Activated T-helper 9 cell treated with anti-CD3 and anti-CD28 coated beads, Interleukin-2, amount 50 U/mL, for 16 hours (primary cell): ENCODE measurements around the gene SH3BP2.

Experiments
- DNase-seq: peaks from one replicate; pipeline ENCODE4 v3.0.0-alpha.2; 2020; ENCODE audit warnings: low read depth

Gene SH3BP2

DNA sequence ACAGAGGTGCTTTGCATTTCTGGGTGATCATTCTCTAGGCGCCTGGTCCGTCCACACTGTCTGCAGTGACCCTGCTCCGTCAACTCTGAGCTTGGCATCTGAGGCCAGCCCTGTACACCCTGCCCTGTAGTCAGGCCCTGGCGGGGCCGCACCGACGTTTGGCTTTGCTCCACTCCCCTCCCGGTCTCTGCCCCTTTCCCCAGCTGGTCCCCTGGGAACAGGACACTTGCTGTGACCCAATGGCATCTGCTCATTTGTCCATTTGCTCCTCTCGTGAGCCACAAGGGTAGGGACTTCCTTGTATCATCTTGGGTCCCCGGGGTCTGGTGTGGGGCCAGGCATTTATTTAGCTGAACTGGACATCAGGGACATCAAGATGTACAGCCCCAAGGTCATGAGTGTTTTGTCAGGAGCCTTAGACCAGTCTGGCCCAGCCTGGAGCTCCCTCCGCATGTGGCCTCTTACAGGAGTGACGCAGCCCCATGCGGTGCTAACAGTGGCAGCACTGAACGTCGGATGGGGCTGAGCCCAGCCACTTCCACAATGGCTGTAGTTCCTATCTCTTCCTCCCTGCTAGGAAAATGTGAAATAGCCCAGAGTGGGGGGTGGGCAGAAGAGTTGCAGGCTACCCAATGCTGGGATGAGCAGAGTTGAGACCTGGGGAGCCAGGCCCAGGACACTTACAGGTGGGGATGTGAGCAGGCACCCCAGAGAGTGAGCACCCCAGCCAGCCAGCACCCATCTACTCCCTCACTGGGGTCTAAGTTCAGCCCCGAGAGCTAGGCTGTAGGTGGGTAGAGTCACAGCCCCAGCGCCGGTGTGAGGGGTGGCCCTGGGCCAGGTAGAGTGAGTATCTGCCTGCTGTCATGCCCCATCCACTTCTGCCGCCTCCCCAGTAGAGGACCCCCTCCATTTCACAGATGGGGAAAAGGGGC, 2.0 kb upstream of the SH3BP2 start:
- DNase-seq: no peak

DNA sequence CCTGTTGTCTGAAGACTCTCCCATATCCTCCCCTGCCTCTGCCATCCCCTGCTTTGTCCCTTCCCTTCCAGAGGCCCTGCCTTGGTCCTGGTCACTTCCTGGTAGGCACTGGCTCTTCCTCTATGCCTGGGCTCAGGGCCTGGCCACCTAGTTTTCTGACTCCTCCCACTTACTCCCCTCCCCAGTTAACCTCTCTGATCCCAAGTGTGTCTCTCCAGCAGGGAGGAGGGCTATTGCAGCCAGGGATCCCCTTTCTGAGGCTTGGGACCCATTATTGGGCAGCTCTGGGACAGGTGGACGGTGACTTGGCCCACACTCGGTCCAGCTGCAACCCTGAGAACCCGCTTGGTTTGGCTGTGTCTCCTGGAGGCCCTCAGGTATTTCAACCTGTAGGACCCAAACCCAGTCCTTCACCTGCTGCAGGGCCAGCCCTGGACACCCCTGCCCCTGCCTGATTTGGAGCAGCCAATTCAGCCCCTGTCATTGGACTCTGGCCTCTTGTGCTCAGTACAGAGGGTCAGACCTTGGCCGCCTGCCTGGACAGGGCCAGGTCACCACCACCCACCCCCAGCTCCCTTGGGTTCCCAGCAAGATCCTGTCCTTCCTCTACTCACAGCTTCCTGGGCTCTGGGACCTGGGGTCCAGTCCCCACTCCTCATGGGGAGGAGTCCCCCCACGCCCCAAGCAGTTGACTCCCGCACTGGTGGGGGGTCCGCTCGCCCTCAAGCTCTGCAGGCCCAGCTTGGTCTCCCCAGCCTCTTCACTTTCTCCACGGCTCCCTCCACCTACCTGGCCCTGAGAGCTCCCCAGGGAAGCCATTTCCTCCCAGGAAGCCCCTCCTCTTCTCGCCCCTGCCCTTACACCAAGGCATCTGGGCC, 1.1 kb upstream of the SH3BP2 start:
- no peak for DNase-seq

DNA sequence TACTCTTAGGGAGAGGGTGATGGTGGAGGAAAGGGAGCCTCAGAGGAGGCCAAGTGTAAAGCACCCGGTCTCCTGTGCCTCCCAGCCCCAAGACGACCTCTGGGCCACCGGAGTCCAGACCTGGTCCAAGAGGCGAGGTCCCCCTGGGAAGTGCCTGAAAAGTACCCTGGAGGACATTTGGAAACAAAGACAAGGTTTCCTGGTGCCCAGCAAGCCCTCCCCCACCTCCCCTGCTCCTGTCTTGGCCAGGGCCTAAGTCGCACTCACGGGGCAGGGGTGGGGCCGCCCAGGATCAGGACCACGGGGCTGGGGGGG, 532 bp upstream of the SH3BP2 start:
- no peak for DNase-seq

DNA sequence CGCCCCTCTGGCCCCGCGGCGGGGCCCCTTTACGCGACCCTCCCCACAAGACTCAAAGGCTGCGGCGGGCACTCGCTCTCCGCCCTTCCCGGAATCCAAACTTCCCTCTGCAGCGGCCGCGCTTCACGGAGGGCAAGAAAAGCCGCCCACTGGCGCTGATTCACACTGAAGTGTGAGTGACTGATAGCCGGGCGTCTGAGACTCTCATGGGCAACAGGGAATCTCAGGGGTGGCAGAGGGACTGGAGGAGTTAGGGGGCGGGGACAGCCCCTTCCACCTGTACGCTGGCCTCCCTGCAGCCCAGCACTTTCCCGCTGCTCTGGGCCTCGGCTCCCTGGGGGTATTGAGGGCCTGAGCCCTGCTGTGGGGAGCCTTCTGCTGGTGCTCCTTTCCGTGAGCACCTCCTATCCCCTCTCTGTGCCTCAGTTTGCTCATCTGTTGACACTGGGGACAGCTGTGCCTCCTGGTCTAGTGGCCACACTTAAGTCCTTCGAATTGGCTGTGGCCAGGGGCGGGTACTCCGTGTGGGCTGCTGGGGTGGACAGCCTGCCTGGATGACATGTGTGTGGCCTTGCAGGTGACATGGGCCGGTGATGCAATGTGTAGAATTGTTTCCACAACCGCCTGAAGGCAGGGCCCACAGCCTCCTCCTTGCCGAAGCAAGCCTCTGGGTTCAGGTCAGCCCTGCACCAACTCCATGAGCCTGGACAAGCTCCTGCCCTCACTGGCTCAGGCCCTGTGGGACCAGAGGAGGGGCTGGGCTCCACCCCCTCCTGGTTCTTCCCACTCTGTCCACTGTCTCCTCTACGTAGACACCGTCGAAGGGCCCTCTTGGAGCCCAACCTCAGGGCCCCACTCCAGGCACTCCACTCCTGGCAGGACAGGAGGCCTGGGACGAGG, 951 bp downstream of the SH3BP2 start:
- peak; percentile 49 for DNase-seq

DNA sequence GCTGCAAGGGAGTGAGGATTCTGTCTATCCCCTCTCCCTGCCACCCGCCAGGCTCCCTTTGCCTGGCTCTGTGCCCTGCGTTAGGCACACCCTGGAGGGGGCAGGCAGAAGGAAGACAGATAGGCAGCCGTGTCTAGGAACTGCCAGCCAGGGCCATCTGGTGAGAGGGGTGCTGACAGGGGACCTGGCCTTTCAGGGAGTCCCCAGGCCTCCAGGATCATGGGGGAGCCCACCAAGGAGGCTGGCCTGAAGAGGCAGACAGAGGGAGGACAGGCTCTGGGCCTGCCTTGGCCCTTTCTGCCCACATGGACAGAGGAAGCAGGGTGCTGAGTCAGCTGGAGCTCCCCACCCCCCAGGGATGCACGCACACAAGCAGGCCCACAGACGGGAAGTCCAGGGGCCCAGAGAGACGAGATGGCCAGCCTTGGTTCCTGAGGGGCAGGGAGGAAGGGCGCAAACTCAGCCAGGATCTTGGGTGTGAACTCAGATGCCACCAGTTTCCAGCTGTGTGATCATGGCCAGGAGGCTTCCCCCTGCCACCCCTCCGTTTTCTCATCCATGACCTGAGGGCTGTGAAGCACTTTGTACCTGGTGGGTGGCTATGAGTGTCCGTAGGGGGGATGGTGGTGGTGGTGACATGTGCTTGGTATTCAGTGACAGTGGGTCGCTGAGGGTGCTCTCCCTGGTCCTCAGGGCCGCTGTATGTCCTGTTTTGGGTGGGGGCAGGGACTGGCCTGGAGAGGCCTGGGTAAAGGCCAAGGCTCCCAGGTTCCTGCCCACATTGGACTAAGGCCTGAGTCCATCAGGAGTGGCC, 1.8 kb downstream of the SH3BP2 start:
- no peak for DNase-seq

DNA sequence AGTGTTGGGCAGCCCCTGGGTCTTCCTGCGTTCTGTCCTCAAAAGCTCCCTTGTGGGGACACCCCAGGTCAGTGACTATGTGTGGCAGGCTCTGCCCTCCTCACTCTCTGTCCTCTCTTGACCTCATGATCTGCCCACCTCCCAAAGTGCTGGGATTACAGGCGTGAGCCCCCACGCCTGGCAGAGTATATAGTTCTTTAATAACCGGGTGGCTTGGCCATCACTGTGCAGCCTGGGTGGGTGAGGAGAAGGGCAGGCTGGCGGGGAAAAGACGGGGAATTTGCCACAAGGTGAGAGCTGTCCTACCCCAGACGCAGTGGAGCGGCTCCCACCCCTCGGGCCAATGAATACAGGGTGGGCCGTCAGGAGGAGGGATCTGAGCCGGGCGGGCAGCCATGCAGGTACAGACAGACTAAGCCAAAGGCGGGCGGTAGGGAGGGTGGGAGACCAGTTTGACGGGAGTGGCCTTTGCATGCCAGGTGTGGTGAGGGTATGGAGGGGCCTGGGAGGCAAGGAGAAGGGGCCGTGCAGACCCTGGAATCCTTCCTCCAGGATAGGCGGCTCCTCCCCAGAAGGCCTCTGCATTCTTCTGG, 2.5 kb downstream of the SH3BP2 start:
- no peak for DNase-seq

DNA sequence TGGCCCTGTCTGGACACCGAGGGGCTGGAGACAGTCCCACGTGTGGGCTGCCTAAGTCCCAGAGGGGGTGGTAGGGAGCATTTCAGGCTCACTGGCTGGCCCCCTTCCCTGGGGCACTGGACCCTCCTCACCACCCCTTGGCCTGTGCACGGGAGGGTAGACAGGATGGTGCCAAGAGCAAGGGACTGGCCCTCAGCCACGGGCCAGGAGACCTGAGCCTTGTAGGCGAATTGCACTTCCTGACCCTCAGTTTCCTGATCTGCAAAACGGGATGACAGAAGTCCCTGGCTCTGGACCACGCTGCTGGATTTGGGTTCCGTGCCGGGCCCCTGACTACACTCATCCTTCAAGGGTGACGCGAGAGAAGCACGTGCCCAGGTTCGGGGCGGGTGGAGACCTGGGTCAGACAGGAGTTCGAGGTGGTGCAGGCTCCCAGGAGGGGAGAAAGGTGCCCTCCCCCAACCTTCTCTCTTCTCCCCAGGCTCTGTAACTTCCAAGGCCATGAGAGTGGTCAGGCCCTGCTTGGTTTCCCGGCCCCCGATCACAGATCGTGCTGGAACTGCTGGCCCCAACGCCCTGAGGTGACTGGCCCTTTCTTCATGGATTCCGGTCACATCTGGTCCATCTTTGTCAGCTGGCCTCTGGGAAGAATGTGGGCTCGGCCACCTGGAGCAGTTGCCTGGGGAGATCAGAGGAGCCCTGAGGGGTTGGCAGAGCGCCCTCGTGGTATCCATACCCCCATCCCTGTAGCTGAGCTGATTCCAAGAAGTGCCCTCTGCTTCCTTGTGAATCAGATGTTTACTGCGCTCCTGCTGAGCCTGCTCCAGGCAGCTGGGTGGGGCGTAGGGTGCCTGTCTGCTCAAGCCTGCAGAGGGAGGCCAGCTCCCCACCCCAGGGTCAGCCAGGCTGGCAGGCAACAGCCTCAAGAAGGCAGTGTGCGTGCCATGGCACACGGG, 3.3 kb downstream of the SH3BP2 start:
- no peak for DNase-seq

DNA sequence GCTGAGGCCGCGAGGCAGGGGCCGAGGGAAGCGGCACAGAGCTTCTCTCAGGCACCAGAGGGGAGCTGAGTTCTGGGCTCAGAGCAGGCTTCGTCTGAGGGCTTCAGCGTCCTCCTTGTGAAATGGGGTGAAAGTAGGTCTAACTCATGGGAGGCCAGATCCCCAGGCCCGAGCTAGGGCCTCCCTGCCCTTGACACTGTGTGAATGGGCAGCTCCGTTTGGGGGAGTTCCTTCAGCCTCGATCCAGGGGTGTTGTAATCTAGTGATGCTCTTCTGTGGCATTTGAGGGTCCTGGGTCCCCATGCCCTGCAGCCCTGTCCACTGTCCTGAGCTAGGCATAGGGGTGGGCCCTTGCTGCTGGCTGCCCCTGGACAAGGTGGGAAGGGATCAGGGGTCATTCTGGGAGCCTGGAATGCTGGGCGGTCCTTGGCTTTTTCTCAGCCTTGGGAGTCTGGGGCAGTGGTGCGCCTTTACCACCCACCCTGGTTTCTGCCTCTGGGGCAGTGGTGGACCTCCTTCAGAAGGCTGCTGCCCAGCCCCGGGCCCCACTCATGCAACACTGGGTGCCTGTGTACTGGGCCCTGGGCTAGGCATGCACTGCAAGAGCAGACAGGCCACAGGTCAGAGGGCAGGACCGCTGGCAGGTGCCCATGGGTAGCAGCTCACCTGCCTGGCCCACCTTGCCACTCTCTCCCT, 4.1 kb downstream of the SH3BP2 start:
- DNase-seq: no peak

DNA sequence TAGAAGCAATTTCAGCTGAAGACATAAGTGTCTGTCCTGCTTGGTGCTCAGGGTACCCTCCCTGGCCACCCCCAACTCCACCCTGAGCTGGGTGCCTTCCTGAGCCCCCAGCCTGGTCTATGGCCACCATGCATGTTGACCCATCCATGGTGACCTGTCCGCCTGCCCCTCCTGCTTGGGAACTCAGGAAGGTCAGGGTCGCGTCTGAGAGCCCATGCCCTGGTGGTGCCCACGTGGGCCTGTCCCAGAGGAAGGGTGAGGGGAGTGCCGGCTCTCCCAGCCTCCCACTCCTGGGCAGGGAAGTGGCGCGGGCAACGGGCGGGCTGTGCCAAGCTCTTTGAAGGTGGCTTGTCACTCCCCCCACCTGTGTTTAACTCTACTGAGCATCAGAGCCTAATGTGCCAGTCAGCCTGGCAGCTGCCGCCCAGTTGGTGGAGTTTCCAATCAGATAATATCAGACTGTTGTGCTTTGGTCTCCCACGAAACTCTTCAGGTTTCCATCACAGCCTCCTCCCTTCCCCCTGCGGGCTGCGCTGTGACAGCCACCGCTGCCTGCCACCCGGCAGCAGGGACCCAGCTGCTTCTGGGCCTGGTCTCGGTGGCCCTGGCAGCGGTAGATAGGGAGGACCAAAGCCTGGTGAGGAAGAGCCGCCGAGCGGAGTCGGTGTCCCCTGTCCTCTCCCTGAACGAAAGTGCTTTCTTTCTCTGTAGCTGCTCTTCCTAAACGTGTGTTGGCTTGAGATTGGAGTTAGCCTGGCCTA, 4.8 kb downstream of the SH3BP2 start:
- DNase-seq: peak; percentile 29

DNA sequence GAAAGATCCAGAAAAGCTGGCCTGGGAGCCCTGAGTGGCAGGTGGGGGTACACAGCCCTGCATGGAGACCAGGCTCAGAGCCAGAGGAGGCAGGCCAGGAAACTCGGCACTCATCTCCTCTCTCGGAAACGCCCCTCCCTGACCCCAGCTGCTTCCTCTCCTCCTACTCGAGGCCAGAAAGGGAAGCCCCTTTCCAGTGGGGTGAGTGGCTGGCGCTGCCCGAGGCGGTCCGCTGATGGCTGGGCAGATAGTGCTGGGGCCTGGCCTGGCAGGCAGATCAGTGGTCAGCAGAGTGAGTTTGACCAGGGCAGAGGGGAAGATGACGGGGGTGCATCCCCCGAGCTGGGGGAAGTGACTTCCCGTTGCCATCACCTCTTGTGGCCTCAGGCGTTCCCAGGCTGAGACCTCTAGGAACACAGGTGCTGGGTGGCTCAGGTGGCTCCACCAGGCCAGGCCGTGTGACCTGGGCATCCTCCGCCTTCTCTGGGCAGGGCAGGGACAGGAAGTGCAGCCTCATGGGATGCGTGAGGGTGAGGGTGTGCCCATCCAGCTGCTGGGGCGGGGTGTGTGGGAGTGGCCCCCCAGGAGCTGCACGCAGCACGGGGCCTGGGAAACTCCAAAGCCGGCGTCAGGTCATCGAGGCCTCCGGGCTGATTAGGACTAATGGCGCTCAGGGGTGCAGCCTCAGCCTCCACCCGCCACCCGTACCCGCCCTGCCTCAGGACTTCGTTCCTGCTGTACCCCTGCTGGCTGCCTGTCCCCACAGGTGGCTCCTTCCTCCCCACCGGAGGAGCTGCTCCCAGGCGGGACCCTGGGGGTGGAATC, 5.7 kb downstream of the SH3BP2 start:
- DNase-seq: no peak

DNA sequence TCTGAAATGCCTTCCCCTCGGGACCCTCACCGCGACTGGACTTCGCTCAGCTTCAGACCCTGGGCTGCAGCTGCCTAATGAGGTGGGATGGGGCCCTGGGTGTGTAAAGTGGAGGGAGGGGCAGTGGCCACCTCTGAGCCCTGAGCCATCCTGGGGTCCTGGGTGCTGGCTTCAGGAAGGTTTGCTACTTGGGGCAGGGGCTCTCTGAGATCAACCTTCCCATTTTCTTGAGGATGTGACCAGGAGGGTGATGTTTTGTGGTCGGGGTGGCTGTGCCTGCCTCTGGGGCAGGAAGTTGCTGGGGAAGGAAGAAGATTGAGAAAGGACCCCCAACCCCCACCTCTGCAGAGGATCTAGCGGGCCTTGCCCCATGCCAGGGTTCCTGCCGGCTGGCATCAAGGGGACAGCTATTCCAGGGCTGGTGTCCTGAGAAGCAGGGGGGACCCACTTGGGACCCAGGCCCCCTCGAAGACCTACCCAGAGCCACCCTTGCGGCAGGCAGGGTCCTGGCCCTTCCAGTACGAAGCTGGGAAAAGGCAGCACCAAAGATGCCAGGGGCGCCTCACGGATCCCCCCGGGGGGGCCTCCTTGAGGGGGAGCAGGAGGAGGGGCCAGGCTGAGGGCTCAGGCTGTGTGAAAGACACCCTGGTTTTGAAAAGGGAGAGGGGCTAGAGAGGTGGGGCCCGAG, 6.5 kb downstream of the SH3BP2 start:
- DNase-seq: no peak

DNA sequence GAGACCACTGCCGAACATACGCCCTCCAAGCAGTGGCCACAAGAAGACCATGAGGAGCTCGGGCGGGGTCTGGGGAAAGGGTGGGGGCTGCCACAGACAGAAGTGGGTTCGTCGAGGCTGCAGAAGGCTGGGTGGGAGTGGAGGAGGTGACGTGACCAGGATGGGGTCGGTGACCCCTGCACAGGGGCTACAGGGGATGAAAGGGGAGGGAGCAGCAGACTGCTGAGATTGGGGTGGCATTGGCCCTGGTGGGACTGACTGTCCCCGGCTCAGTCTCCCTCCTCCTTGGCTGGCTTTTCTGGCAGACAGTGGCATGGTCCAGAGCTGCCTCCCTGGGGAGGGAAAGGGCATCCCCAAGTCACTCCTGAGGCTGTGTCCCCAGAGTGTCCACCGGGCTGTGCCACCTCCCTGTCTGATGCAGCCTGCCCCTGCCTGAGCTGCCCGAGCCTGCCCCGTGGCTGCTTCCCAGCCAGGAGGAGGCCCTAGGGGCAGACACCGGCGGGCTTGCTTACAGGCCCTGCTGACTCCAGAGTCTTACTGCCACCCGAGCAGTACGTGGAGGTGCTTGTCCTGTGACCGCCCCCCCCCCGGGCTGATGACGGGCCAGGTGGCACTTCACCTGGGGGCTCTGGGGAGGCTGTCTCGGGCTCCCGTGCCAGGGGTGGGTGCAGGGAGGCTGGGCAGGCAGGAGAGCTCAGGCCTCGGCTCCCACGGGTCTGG, 7.2 kb downstream of the SH3BP2 start:
- no peak for DNase-seq

DNA sequence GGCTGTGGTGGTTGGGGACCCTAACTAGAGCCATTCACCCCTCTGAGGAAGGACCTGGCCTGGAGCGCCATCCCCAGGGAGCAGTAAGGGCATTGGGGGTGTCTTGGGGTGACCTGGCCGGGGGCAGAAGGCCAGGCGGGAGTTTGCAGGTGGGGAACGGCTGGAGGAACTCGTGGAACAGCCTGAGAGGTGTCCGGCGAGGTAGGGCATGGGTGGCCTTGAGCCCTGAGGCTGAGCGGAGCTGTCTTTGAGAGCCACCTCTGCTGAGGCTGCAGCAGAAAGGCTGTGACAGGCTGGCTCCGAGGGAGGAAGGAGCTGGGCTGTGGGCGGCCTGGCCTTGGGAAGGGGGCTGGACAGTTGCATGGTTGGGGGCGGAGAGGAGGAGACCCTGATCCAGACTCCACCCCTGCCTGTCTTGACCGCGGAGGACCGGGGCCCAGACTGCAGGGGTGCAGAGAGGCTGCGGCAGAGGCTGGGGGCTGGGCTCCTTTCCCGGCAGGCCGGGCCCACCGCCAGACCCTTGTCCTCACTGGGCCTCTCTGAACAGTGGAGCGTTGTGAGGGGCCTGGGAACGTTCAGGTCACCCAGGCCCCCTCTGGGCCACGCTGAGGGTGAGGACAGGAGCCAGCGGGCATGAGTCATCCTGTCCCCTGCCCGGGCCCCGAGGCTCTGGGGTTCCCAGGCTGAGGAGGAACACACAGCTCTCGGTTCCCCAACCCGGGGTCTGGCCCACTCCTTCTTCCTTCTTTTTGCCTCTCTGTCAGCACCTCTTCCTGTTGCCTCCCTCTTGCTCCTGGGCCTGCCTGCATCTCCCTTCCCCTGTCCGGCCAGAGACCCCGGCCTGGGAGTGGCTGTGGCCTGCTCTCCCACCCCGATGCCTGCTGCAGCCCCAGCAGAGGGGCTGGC, 8.1 kb downstream of the SH3BP2 start:
- DNase-seq: no peak

DNA sequence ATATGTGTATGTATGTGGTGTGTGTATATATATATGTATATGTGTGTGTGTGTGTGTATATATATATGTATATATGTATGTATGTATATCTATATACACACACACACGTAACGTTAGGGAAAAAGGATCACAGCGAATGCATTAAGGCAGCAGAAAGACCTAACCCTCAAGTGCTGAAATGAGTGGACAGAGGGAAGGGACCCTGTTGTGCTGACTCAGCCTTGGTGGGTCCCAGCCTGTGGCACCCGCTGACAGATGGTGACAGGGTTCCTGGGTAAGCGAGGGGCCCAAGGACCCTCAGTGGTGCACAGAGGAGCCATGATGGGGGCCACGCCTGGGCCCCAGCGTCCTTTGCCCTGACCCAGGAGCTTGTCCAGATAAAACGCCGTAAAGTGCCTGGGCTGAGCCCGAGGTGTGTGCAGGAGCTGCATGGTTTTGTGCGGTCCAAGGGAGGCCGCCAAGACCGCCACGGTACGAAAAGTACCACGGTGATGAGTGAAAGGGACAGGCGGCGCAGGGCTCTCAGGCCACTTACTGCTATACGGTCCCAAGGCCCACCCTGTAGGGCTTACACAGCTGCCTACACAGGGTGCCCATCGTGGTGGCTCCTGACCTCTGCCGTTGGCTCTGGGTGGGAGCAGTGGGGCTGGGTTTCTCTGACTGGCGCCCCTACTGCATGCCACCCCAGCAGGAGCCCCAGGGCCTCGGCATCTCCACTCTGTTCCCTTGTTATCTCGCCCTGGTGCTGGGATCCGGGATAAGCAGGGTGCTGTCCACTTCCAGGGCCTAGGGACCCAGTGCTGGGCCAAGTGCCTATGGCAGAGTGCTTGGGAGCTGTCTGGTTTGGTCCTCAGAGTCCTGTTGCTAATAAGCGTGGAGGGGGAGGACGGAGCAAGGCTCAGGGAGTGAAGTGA, 10.0 kb downstream of the SH3BP2 start:
- DNase-seq: no peak
